ENCODE data around the gene EFHC2. TPM values are rescaled to one million over a fixed set of nuclear protein-coding genes. Genes with fewer than 3 reads are reported as not detected.
"Not testable (repeated sequence)": the region's sequence is repeated elsewhere in the genome, so short reads cannot be mapped to it uniquely, and the experiment has no call there.

The EFHC2 gene
- polyA plus RNA-seq, 1 donor from 2014 or later: 0.22 TPM

GRCh38 chrX:44189116-44189515 lies 154.4 kb downstream of the EFHC2 start:
- H3K9me3 ChIP-seq (ENCODE audit: low read length): no peaks in the 10 kb centered on the region
- no peaks in the 10 kb centered on the region for H3K9me2 ChIP-seq (ENCODE audit: insufficient read depth, low read length)
- TF ChIP-seq, protein P1, sequence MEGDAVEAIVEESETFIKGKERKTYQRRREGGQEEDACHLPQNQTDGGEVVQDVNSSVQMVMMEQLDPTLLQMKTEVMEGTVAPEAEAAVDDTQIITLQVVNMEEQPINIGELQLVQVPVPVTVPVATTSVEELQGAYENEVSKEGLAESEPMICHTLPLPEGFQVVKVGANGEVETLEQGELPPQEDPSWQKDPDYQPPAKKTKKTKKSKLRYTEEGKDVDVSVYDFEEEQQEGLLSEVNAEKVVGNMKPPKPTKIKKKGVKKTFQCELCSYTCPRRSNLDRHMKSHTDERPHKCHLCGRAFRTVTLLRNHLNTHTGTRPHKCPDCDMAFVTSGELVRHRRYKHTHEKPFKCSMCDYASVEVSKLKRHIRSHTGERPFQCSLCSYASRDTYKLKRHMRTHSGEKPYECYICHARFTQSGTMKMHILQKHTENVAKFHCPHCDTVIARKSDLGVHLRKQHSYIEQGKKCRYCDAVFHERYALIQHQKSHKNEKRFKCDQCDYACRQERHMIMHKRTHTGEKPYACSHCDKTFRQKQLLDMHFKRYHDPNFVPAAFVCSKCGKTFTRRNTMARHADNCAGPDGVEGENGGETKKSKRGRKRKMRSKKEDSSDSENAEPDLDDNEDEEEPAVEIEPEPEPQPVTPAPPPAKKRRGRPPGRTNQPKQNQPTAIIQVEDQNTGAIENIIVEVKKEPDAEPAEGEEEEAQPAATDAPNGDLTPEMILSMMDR (IDR thresholded peaks at IDR 0.05; ENCODE audit: poor library complexity, severe bottlenecking): no peak
- TF ChIP-seq EZH2 (IDR thresholded peaks at IDR 0.05; ENCODE audit: borderline replicate concordance, insufficient read depth, low read length, poor library complexity, severe bottlenecking) (no peak), RAD21 (conservative IDR thresholded peaks at IDR 0.05) (no peak), POLR2AphosphoS5 (IDR thresholded peaks at IDR 0.05) (no peak), EP300 (conservative IDR thresholded peaks at IDR 0.05; ENCODE audit: poor library complexity, severe bottlenecking) (no peak), TAF1 (IDR thresholded peaks at IDR 0.05; ENCODE audit: low read depth) (no peak), SMC3 (conservative IDR thresholded peaks at IDR 0.05; ENCODE audit: poor library complexity) (no peak), MXI1 (conservative IDR thresholded peaks at IDR 0.05; ENCODE audit: poor library complexity, severe bottlenecking) (no peak)
- TF ChIP-seq, protein P2, sequence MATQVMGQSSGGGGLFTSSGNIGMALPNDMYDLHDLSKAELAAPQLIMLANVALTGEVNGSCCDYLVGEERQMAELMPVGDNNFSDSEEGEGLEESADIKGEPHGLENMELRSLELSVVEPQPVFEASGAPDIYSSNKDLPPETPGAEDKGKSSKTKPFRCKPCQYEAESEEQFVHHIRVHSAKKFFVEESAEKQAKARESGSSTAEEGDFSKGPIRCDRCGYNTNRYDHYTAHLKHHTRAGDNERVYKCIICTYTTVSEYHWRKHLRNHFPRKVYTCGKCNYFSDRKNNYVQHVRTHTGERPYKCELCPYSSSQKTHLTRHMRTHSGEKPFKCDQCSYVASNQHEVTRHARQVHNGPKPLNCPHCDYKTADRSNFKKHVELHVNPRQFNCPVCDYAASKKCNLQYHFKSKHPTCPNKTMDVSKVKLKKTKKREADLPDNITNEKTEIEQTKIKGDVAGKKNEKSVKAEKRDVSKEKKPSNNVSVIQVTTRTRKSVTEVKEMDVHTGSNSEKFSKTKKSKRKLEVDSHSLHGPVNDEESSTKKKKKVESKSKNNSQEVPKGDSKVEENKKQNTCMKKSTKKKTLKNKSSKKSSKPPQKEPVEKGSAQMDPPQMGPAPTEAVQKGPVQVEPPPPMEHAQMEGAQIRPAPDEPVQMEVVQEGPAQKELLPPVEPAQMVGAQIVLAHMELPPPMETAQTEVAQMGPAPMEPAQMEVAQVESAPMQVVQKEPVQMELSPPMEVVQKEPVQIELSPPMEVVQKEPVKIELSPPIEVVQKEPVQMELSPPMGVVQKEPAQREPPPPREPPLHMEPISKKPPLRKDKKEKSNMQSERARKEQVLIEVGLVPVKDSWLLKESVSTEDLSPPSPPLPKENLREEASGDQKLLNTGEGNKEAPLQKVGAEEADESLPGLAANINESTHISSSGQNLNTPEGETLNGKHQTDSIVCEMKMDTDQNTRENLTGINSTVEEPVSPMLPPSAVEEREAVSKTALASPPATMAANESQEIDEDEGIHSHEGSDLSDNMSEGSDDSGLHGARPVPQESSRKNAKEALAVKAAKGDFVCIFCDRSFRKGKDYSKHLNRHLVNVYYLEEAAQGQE (IDR thresholded peaks at IDR 0.05; ENCODE audit: borderline replicate concordance): no peak
- H3K9ac ChIP-seq (ENCODE audit: low read length): no peak overlapping the region
- no peaks in the 10 kb centered on the region for H3K36me3 ChIP-seq (ENCODE audit: insufficient read depth, low read length)
- no peak overlapping the region for H3K4me3 ChIP-seq (ENCODE audit: low read length)
- no peaks in the 10 kb centered on the region for H4K20me1 ChIP-seq (ENCODE audit: insufficient read depth)
- no peaks in the 10 kb centered on the region for H3F3A ChIP-seq (ENCODE audit: insufficient read depth, low read length, poor library complexity, severe bottlenecking)
- no peak overlapping the region for H2AFZ ChIP-seq (ENCODE audit: low read depth, low read length)
- H3K79me2 ChIP-seq (replicated peaks; ENCODE audit: insufficient read depth, low read length): no peaks in the 10 kb centered on the region
- no peak overlapping the region for H3K27ac ChIP-seq (ENCODE audit: low read length)
- no peaks in the 10 kb centered on the region for H3K27me3 ChIP-seq (ENCODE audit: insufficient read depth, low read depth, low read length)
- no peak overlapping the region for H3K4me2 ChIP-seq (ENCODE audit: low read length)

DNA sequence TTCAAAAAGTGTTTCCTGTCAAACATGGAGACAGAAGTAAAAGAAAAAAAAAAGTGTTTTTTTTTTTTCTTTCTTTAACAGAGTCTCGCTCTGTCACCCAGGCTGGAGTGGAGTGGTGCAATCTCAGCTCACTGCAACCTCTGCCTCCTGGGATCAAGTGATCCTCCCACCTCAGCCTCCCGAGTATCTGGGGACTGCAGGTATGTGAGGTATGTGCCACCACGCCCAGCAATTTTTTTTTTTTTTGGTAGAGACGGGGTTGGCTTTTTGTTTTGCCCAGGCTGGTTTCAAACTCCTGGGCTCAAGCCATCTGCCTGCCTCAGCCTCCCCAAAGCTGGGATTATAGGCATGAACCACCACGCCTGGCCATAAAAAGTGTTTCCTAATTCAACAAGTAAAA lies 155.6 kb downstream of the EFHC2 start:
- not testable (repeated sequence) for H3K79me2 ChIP-seq (replicated peaks; ENCODE audit: insufficient read depth, low read length); H3K4me2 ChIP-seq (ENCODE audit: low read length); H3K9me2 ChIP-seq (ENCODE audit: insufficient read depth, low read length); H3K27me3 ChIP-seq (ENCODE audit: insufficient read depth, low read depth, low read length); H3K27ac ChIP-seq (ENCODE audit: low read length); H3K9me3 ChIP-seq (ENCODE audit: low read length); H4K20me1 ChIP-seq (ENCODE audit: insufficient read depth); H3K9ac ChIP-seq (ENCODE audit: low read length); H3F3A ChIP-seq (ENCODE audit: insufficient read depth, low read length, poor library complexity, severe bottlenecking); H3K36me3 ChIP-seq (ENCODE audit: insufficient read depth, low read length); H2AFZ ChIP-seq (ENCODE audit: low read depth, low read length); H3K4me3 ChIP-seq (ENCODE audit: low read length)

GRCh38 chrX:44183329-44183728 lies 160.1 kb downstream of the EFHC2 start:
- Histone ChIP-seq H3K4me3 (ENCODE audit: low read length) (no peak overlapping the region), H3F3A (ENCODE audit: insufficient read depth, low read length, poor library complexity, severe bottlenecking) (no peaks in the 10 kb centered on the region), H2AFZ (ENCODE audit: low read depth, low read length) (no peak overlapping the region), H3K9me2 (ENCODE audit: insufficient read depth, low read length) (no peaks in the 10 kb centered on the region), H3K79me2 (replicated peaks; ENCODE audit: insufficient read depth, low read length) (no peaks in the 10 kb centered on the region), H3K36me3 (ENCODE audit: insufficient read depth, low read length) (no peaks in the 10 kb centered on the region), H4K20me1 (ENCODE audit: insufficient read depth) (no peaks in the 10 kb centered on the region), H3K4me2 (ENCODE audit: low read length) (no peak overlapping the region), H3K9me3 (ENCODE audit: low read length) (no peaks in the 10 kb centered on the region), H3K27ac (ENCODE audit: low read length) (no peak overlapping the region), H3K9ac (ENCODE audit: low read length) (no peak overlapping the region), H3K27me3 (ENCODE audit: insufficient read depth, low read depth, low read length) (no peaks in the 10 kb centered on the region)
- no peak for TF ChIP-seq SMC3 (conservative IDR thresholded peaks at IDR 0.05; ENCODE audit: poor library complexity)
- TF ChIP-seq, protein P2 (IDR thresholded peaks at IDR 0.05; ENCODE audit: borderline replicate concordance): no peak
- TF ChIP-seq EZH2 (IDR thresholded peaks at IDR 0.05; ENCODE audit: borderline replicate concordance, insufficient read depth, low read length, poor library complexity, severe bottlenecking): no peak
- TF ChIP-seq TAF1 (IDR thresholded peaks at IDR 0.05; ENCODE audit: low read depth): no peak
- no peak for TF ChIP-seq RAD21 (conservative IDR thresholded peaks at IDR 0.05)
- TF ChIP-seq MXI1 (conservative IDR thresholded peaks at IDR 0.05; ENCODE audit: poor library complexity, severe bottlenecking): no peak
- TF ChIP-seq EP300 (conservative IDR thresholded peaks at IDR 0.05; ENCODE audit: poor library complexity, severe bottlenecking): no peak
- no peak for TF ChIP-seq POLR2AphosphoS5 (IDR thresholded peaks at IDR 0.05)
- TF ChIP-seq, protein P1 (IDR thresholded peaks at IDR 0.05; ENCODE audit: poor library complexity, severe bottlenecking): no peak
